ENCODE results near the gene SLC12A3.

DNA sequence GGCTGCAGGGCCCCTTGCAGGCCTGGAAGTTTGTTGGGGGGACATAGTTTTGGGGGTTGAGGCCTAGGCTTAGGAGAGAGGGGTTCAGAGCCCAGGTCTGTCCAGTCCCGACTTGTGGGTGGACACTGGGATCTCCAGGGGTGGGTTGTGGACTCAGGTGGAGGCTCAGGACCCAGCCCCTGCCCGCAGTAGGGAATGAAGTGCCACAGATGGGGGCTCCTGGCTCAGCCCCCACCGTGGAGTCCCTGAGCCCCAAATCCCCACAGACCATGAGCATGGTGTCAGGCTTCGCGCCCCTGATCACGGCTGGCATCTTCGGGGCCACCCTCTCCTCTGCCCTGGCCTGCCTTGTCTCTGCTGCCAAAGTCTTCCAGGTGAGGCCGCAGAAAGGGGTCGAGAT, 14.3 kb downstream of the SLC12A3 start:
- TF ChIP-seq BHLHE40 (IDR thresholded peaks at IDR 0.05; ENCODE audit: borderline replicate concordance) (no peak), FOXM1 (IDR thresholded peaks at IDR 0.05; ENCODE audit: borderline replicate concordance) (no peak), LEF1 (IDR thresholded peaks at IDR 0.05; ENCODE audit: borderline replicate concordance) (no peak), ZNF384 (IDR thresholded peaks at IDR 0.05) (no peak), SUZ12 (IDR thresholded peaks at IDR 0.05) (no peak), FOXA1 (IDR thresholded peaks at IDR 0.05) (no peak), FOXK2 (IDR thresholded peaks at IDR 0.05) (no peak), ELF4 (IDR thresholded peaks at IDR 0.05) (no peak), SP1 (IDR thresholded peaks at IDR 0.05) (no peak), TARDBP (IDR thresholded peaks at IDR 0.05) (no peak), ARNT (IDR thresholded peaks at IDR 0.05) (no peak)
- TF ChIP-seq, protein P1, sequence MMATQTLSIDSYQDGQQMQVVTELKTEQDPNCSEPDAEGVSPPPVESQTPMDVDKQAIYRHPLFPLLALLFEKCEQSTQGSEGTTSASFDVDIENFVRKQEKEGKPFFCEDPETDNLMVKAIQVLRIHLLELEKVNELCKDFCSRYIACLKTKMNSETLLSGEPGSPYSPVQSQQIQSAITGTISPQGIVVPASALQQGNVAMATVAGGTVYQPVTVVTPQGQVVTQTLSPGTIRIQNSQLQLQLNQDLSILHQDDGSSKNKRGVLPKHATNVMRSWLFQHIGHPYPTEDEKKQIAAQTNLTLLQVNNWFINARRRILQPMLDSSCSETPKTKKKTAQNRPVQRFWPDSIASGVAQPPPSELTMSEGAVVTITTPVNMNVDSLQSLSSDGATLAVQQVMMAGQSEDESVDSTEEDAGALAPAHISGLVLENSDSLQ (IDR thresholded peaks at IDR 0.05), result no peak
